A549 (cell line): Measurements from ENCODE around the gene ASB18. TPM values are rescaled to one million over a fixed set of nuclear protein-coding genes. Genes with fewer than 3 reads are reported as not detected.

Source experiments
- ATAC-seq, 2 experiments: fragments of 200-7000 bp in 1 of 2; fragments of >200 bp in 1 of 2; cut with Nextera tagmentation in 1 of 2; cut with Tn5 transposase in 1 of 2; 3 replicates each; pipeline versions ENCODE4 v1.8.0 to v1.9.1; 2018 to 2020; ENCODE audit warnings: mild to moderate bottlenecking in 1 of 2, moderate library complexity in 1 of 2
- CTCF ChIA-PET: fragments of 300-600 bp; sonication (Branson Sonifier 250); formaldehyde crosslinking; extraction: SDS; loops from one replicate; lab custom pipeline; 2021; ENCODE audit warnings: antibody characterized with exemption, inconsistent platforms; lab: Yijun Ruan, JAX
- POLR2A ChIA-PET: fragments of 350-600 bp; formaldehyde crosslinking; extraction: SDS; loops from one replicate; lab custom pipeline; 2021; ENCODE audit warnings: antibody characterized with exemption, inconsistent platforms; lab: Yijun Ruan, JAX
- DNase-seq, 2 experiments: peaks; one replicate each; pipeline versions ENCODE4 v3.0.0 to v3.0.0-alpha.2; 2011 to 2016; ENCODE audit warnings: low read depth in 1 of 2, low spot score in 1 of 2
- FAIRE-seq: peaks from 2 replicates; lab custom pipeline; 2011; peaks lifted over from hg19 to GRCh38; lab: Jason Lieb, UNC
- H3K27ac ChIP-seq, 2 experiments: fragments of >200 bp; sonication (Bioruptor Twin); formaldehyde crosslinking; 3 replicates each; pipeline ENCODE4 v1.5.1; 2016 to 2017
- H3K4me1 ChIP-seq: fragments of >200 bp; sonication (Bioruptor Twin); formaldehyde crosslinking; 3 replicates; pipeline ENCODE4 v1.6.1; 2016
- H3K4me2 ChIP-seq: fragments of >200 bp; sonication (Bioruptor Twin); formaldehyde crosslinking; 3 replicates; pipeline ENCODE4 v1.6.1; 2016
- H3K4me3 ChIP-seq: fragments of >200 bp; sonication (Bioruptor Twin); formaldehyde crosslinking; 3 replicates; pipeline ENCODE4 v1.5.1; 2016
- H3K9me3 ChIP-seq: fragments of >200 bp; sonication (Bioruptor Twin); formaldehyde crosslinking; 3 replicates; pipeline ENCODE4 v1.6.1; 2016
- BHLHE40 ChIP-seq: IDR thresholded peaks from 2 replicates; pipeline ENCODE4 v1.6.1; 2012; ENCODE audit warnings: low read depth, low read length, inconsistent platforms
- E2F6 ChIP-seq: IDR thresholded peaks from 2 replicates; pipeline ENCODE4 v1.6.1; 2012; ENCODE audit warnings: low read depth, borderline replicate concordance
- EHF ChIP-seq: fragments of 250-450 bp; sonication (Bioruptor Pico); IDR thresholded peaks from 2 replicates; pipeline ENCODE4 v1.5.0; 2020; ENCODE audit warnings: mild to moderate bottlenecking
- EHMT2 ChIP-seq: fragments of 200-600 bp; sonication (generic); IDR thresholded peaks from 2 replicates; pipeline ENCODE4 v1.6.1; 2016; ENCODE audit warnings: antibody characterized with exemption, low read depth, mild to moderate bottlenecking, moderate library complexity
- ELK1 ChIP-seq: fragments of 150-350 bp; IDR thresholded peaks from 2 replicates; pipeline ENCODE4 v1.6.1; 2014; ENCODE audit warnings: low read depth, mild to moderate bottlenecking, low read length
- EP300 ChIP-seq, 2 experiments: fragments of >200 bp; sonication (Bioruptor Twin); formaldehyde crosslinking; IDR thresholded peaks; 2 replicates in 1 of 2; 3 replicates in 1 of 2; pipeline ENCODE4 v1.6.1; 2016 to 2017
- FOSL2 ChIP-seq, 2 experiments: fragments of 450-650 bp in 1 of 2; fragments of >200 bp in 1 of 2; sonication (Bioruptor Twin) in 1 of 2; formaldehyde crosslinking; IDR thresholded peaks; 2 replicates each; pipeline versions ENCODE4 v1.5.0 to v1.6.1; 2016 to 2020; ENCODE audit warnings: mild to moderate bottlenecking in 1 of 2, moderate library complexity in 1 of 2
- HMGXB4 ChIP-seq: fragments of 250-450 bp; sonication (Bioruptor Pico); IDR thresholded peaks from 2 replicates; pipeline ENCODE4 v1.5.0; 2021; ENCODE audit warnings: mild to moderate bottlenecking, moderate library complexity, borderline replicate concordance
- HOXB13 ChIP-seq: fragments of 250-450 bp; sonication (Bioruptor Pico); IDR thresholded peaks from 2 replicates; pipeline ENCODE4 v1.5.0; 2020; ENCODE audit warnings: low read depth, mild to moderate bottlenecking, moderate library complexity
- JUN ChIP-seq, 2 experiments: fragments of >200 bp; sonication (Bioruptor Twin); formaldehyde crosslinking; IDR thresholded peaks; 2 replicates in 1 of 2; 3 replicates in 1 of 2; pipeline ENCODE4 v1.6.1; 2016 to 2017
- JUNB ChIP-seq: fragments of >200 bp; sonication (Bioruptor Twin); formaldehyde crosslinking; IDR thresholded peaks from 2 replicates; pipeline ENCODE4 v1.6.1; 2016
- KDM1A ChIP-seq: fragments of 200-600 bp; sonication (generic); IDR thresholded peaks from 2 replicates; pipeline ENCODE4 v1.6.1; 2016; ENCODE audit warnings: low read depth, mild to moderate bottlenecking
- MAFK ChIP-seq: fragments of 450-650 bp; IDR thresholded peaks from 2 replicates; pipeline ENCODE4 v1.6.1; 2014; ENCODE audit not compliant: partially characterized antibody
- PHF8 ChIP-seq: fragments of 200-600 bp; sonication (generic); IDR thresholded peaks from 2 replicates; pipeline ENCODE4 v1.6.1; 2016; ENCODE audit warnings: low read depth, mild to moderate bottlenecking, antibody characterized with exemption, moderate library complexity, borderline replicate concordance
- RCOR1 ChIP-seq: fragments of 150-350 bp; IDR thresholded peaks from 2 replicates; pipeline ENCODE4 v1.6.1; 2014; ENCODE audit warnings: antibody characterized with exemption, low read length, low read depth
- RFX5 ChIP-seq: fragments of 450-650 bp; IDR thresholded peaks from 2 replicates; pipeline ENCODE4 v1.7.1; 2014; ENCODE audit warnings: antibody characterized with exemption, mild to moderate bottlenecking, moderate library complexity
- SREBF2 ChIP-seq: fragments of 450-650 bp; IDR thresholded peaks from 2 replicates; pipeline ENCODE4 v1.6.1; 2014; ENCODE audit warnings: mild to moderate bottlenecking, moderate library complexity
- WGBS: methylation state at CpG from one replicate; pipeline ENCODE4 v1.1.6; 2017; ENCODE audit errors: missing lambda C conversion rate; 5-methylcytosine and 5-hydroxymethylcytosine counted together
- polyA plus RNA-seq, 4 experiments: library from polyadenylated mRNA; depleted of rRNA in 3 of 4; stranded (reverse); fragments of >200 nt; fragmentation: RNase III in 1 of 4; extraction: RNeasy Plus Mini Kit Qiagen cat#74134 plus additional on column Dnase treatment in 1 of 4; gene quantifications; 2 replicates in 3 of 4; 3 replicates in 1 of 4; pipeline ENCODE4 v1.2.3, GENCODE V29; 2011 to 2017

The ASB18 gene
- polyA plus RNA-seq, 2 of the 4 experiments (the other 2 are of a cell fraction), result not detected

- ATAC-seq (no peak), DNase-seq (no peak), FAIRE-seq (no peak)
- Histone ChIP-seq H3K27ac (no peak overlapping the region), H3K4me2 (no peak overlapping the region), H3K4me3 (no peak overlapping the region), H3K4me1 (peaks cover 9% of the 10 kb centered on the region; the same call in 1 of the 3 replicates), H3K9me3 (no peaks in the 10 kb centered on the region)
- 56% methylated on average over 13 of the region's 13 CpGs for WGBS
- TF ChIP-seq KDM1A (no peak), FOSL2 (IDR thresholded peaks at IDR 0.05) (no peak), FOSL2 (CRISPR knock-in tag; IDR thresholded peaks at IDR 0.05) (no peak), HMGXB4 (CRISPR knock-in tag) (no peak), SREBF2 (no peak), BHLHE40 (no peak), RCOR1 (no peak), JUNB (no peak), JUN (IDR thresholded peaks at IDR 0.05) (no peak), EHF (CRISPR knock-in tag) (no peak), E2F6 (no peak), MAFK (no peak), RFX5 (no peak)
- ChIA-PET POLR2A (no interaction called here), CTCF (interaction anchor here (1.2 kb wide), 1 partner anchor 61 kb away, joined by 6 read pairs; no protein-coding TSS in a partner anchor)
Observed at GRCh38 chr2:236241181-236242056, 22.8 kb downstream of the ASB18 start.

DNA sequence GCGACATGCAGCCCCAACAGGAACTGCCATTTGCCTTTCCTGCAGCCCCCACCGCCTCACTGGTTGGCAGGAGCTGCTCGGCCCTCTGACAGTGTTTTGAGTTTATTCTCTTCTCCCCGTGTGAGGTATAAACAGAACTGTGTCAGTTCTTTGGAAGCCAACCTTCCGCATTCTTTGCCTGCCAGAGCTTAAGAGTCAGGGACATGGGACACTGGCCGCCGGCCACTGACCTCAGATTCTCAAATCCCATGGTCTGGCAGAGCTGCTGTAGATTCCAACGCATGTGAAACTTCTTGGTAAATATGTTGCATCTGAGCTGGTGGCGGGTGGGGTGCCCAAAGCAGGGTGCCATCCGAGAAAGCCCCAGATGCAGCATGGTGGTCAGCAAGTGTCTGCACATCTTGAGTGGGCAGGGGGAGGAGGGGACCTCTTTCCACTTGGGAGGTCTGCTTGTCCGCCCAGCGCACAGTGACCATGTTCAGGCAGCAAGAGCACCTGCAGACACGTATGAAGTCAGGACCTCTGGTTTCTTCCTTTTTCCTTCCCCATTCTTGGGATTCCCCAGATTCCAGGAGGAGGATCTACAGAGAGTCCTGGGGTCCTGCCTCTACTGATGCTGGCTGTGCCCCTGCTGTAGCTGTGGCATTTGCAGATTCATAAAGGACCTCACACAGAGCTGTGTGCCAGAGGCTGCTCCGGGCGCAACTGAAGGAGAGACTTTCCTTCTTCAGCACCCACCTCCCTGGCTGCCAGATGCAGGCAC, 23.8 kb downstream of the ASB18 start:
- no peaks in the 10 kb centered on the region for H3K9me3 ChIP-seq
- TF ChIP-seq FOSL2 (IDR thresholded peaks at IDR 0.05), result no peak
- TF ChIP-seq FOSL2 (CRISPR knock-in tag; IDR thresholded peaks at IDR 0.05), result no peak
- no peak for TF ChIP-seq EP300 (IDR thresholded peaks at IDR 0.05)
- TF ChIP-seq, all 56 proteins: peak for 0
- H3K27ac ChIP-seq, result no peak overlapping the region
- peak in 1 of 2 experiments; percentile 27; a peak in 2 of 6 replicates for ATAC-seq
- ChIA-PET CTCF (interaction anchor here (1.2 kb wide), 1 partner anchor 60 kb away, joined by 6 read pairs; no protein-coding TSS in a partner anchor), POLR2A (no interaction called here)
- H3K4me1 ChIP-seq, result peaks cover 9% of the 10 kb centered on the region; the same call in 1 of the 3 replicates
- no peak overlapping the region for H3K4me3 ChIP-seq
- H3K4me2 ChIP-seq, result peak overlapping the region; percentile 30; the same call in 2 of the 3 replicates
- DNase-seq, result no peak
- 52% methylated on average over 14 of the region's 15 CpGs for WGBS
- FAIRE-seq, result no peak

GRCh38 chr2:236239276-236240065, 24.7 kb downstream of the ASB18 start:
- Histone ChIP-seq H3K27ac (no peak overlapping the region), H3K4me1 (peaks cover 9% of the 10 kb centered on the region; the same call in 1 of the 3 replicates), H3K4me2 (peak overlapping the region; percentile 8; the same call in 1 of the 3 replicates), H3K9me3 (no peaks in the 10 kb centered on the region), H3K4me3 (no peak overlapping the region)
- ChIA-PET CTCF (no interaction called here), POLR2A (no interaction called here)
- ATAC-seq (peak in 1 of 2 experiments; percentile 43; a peak in 3 of 6 replicates), FAIRE-seq (no peak), DNase-seq (no peak)
- TF ChIP-seq EHMT2 (no peak), BHLHE40 (no peak), PHF8 (no peak), EHF (CRISPR knock-in tag) (no peak), HOXB13 (CRISPR knock-in tag) (no peak), HMGXB4 (CRISPR knock-in tag) (no peak), ELK1 (no peak), FOSL2 (IDR thresholded peaks at IDR 0.05) (no peak), FOSL2 (CRISPR knock-in tag; IDR thresholded peaks at IDR 0.05) (no peak)
- 66% methylated on average over 12 of the region's 17 CpGs for WGBS
